Fibroblast of lung (primary cell): ENCODE results near the gene SBNO2.

Experiments used
- CTCF ChIP-seq, 2 donors: IDR thresholded peaks in 1 of 2; conservative IDR thresholded peaks in 1 of 2; 1 replicate in 1 of 2; 2 replicates in 1 of 2; pipeline ENCODE4 v1.5.1; 2011 to 2012; ENCODE audit warnings: low read length in 2 of 2, control low read depth in 1 of 2, inconsistent platforms in 1 of 2, low read depth in 1 of 2, mild to moderate bottlenecking in 1 of 2
- EZH2 ChIP-seq: IDR thresholded peaks from 2 replicates; pipeline ENCODE4 v1.5.1; 2012; ENCODE audit warnings: low read length, control low read depth, mild to moderate bottlenecking; ENCODE audit errors: missing control alignments

DNA sequence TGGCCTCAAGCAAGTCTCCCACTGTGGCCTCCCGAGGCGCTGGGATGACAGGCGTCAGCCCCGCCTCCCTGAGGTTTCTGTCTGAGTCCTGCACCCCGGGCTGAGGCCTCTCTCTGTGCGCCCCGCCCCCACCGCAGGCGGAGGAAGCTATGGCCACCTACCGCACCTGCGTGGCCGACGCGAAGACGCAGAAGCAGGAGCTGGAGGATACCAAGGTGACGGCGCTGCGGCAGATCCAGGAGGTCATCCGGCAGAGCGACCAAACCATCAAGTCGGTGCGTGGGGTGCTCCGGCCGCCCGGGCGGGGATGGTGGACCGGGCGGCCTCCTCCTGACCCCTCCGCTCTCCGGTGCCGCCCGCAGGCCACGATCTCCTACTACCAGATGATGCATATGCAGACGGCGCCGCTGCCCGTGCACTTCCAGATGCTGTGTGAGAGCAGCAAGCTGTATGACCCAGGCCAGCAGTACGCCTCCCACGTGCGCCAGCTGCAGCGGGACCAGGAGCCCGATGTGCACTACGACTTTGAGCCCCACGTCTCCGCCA is 94.4 kb downstream of the SBNO2 start:
- TF ChIP-seq CTCF (conservative IDR thresholded peaks at IDR 0.05 in 1 of 2, IDR thresholded peaks at IDR 0.05 in 1 of 2; ENCODE audit: low read depth in 1 of 2, low read length in 2 of 2) (no peak), EZH2 (no peak)
